Ishikawa (cell line): Measurements from ENCODE around the gene LRRC56.

ENCODE experiments used
- CEBPB ChIP-seq: IDR thresholded peaks from 2 replicates; pipeline ENCODE4 v1.6.1; 2012
- EP300 ChIP-seq: IDR thresholded peaks from 2 replicates; pipeline ENCODE4 v1.6.1; 2012; ENCODE audit warnings: borderline replicate concordance
- NFIC ChIP-seq: IDR thresholded peaks from 2 replicates; pipeline ENCODE4 v1.6.1; 2012
- TAF1 ChIP-seq: IDR thresholded peaks from 2 replicates; pipeline ENCODE4 v1.6.1; 2012; ENCODE audit warnings: low read depth, mild to moderate bottlenecking
- YY1 ChIP-seq: IDR thresholded peaks from 2 replicates; pipeline ENCODE4 v1.6.1; 2012; ENCODE audit warnings: low read depth
- ZBTB7A ChIP-seq: IDR thresholded peaks from 2 replicates; pipeline ENCODE4 v1.6.1; 2012; ENCODE audit warnings: low read depth
- TF ChIP-seq, protein P1 (sequence below): IDR thresholded peaks from 2 replicates; pipeline ENCODE4 v1.6.1; 2012; ENCODE audit warnings: low read depth, mild to moderate bottlenecking
- TF ChIP-seq, protein P2 (sequence below): IDR thresholded peaks from 2 replicates; pipeline ENCODE4 v1.6.1; 2012

DNA sequence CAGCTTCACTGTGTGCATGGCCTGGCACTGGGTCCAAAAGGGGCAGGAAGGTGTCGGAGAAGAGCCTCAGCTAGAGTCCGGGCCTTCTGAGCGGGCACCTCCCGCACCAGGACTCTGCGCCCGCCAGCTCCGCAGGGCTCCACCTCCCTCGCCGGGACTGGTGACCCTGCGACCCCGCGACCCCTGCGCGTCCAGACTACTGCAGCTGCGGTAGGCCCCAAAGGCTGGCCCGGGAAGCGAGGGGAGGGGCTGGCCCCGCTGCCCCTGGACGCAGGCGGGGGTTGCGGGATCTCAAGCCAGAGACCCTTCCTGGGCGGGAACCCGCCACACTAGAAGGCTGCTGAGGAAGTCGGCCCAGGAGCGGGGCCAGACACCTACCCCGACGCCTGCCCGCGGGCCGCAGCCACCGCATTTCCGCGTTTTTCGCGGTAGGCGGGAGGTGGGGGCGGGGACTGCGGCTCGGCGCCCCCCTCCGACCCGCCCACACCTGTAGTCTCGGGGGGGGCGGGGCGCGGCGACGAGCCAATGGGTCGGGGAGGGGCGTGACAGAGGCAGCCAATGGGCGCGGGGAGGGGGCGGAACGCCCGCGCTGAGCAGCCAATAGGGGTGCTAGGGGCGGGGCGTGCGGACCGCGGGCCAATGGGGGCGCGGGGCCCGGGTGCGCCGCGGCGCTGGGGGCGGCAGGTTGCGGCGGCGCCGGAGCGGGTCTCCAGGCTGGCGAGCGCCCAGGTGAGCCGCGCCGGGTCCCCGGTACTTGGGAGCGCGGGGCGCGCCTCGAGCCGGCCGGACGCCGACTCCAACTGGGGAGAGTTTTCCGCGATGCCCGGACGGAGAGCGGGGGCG is 23.2 kb downstream of the LRRC56 start, which contains the start of the genes LMNTD2 and RASSF7:
- TF ChIP-seq EP300, result peak; percentile 39; the same call in 1 of the 2 replicates
- TF ChIP-seq, protein P1, sequence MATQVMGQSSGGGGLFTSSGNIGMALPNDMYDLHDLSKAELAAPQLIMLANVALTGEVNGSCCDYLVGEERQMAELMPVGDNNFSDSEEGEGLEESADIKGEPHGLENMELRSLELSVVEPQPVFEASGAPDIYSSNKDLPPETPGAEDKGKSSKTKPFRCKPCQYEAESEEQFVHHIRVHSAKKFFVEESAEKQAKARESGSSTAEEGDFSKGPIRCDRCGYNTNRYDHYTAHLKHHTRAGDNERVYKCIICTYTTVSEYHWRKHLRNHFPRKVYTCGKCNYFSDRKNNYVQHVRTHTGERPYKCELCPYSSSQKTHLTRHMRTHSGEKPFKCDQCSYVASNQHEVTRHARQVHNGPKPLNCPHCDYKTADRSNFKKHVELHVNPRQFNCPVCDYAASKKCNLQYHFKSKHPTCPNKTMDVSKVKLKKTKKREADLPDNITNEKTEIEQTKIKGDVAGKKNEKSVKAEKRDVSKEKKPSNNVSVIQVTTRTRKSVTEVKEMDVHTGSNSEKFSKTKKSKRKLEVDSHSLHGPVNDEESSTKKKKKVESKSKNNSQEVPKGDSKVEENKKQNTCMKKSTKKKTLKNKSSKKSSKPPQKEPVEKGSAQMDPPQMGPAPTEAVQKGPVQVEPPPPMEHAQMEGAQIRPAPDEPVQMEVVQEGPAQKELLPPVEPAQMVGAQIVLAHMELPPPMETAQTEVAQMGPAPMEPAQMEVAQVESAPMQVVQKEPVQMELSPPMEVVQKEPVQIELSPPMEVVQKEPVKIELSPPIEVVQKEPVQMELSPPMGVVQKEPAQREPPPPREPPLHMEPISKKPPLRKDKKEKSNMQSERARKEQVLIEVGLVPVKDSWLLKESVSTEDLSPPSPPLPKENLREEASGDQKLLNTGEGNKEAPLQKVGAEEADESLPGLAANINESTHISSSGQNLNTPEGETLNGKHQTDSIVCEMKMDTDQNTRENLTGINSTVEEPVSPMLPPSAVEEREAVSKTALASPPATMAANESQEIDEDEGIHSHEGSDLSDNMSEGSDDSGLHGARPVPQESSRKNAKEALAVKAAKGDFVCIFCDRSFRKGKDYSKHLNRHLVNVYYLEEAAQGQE, result no peak
- TF ChIP-seq CEBPB, result no peak
- TF ChIP-seq YY1, result no peak
- peak; percentile 94 for TF ChIP-seq ZBTB7A
- TF ChIP-seq NFIC, result no peak
- peak; percentile 42; the same call in 1 of the 2 replicates for TF ChIP-seq TAF1
- TF ChIP-seq, protein P2, sequence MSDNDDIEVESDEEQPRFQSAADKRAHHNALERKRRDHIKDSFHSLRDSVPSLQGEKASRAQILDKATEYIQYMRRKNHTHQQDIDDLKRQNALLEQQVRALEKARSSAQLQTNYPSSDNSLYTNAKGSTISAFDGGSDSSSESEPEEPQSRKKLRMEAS, result peak; percentile 52
